Spleen (tissue), 7 donors: Measurements from ENCODE around the gene LPP.

Source experiments
- POLR2A ChIP-seq, 3 donors: fragments of 450-650 bp; IDR thresholded peaks; one replicate each; pipeline ENCODE4 v1.5.1; 2017; ENCODE audit warnings: antibody characterized with exemption in 3 of 3, mild to moderate bottlenecking in 1 of 3
- POLR2AphosphoS5 ChIP-seq, 3 donors: sonication (generic); formaldehyde crosslinking; IDR thresholded peaks; one replicate each; pipeline ENCODE4 v1.5.1; 2017; ENCODE audit warnings: antibody characterized with exemption in 3 of 3
- TF ChIP-seq, protein P1 (sequence below), 11 experiments: fragments of 200-600 bp in 7 of 11; fragments of 450-650 bp in 4 of 11; sonication (generic) in 4 of 11; IDR thresholded peaks in 8 of 11; conservative IDR thresholded peaks in 3 of 11; 1 replicate in 7 of 11; 2 replicates in 4 of 11; pipeline versions ENCODE4 v1.4.0 to v1.8.0; 2016 to 2021; ENCODE audit warnings: antibody characterized with exemption in 11 of 11, inconsistent platforms in 4 of 11, mild to moderate bottlenecking in 1 of 11
- donor health status: DM: no; HTN: no; CAD: no; lungs with moderate emphysema.
- donor health status: DM: no; HTN: no; CAD: no.
- donor health status: DM: no; HTN: no; CAD: no.

DNA sequence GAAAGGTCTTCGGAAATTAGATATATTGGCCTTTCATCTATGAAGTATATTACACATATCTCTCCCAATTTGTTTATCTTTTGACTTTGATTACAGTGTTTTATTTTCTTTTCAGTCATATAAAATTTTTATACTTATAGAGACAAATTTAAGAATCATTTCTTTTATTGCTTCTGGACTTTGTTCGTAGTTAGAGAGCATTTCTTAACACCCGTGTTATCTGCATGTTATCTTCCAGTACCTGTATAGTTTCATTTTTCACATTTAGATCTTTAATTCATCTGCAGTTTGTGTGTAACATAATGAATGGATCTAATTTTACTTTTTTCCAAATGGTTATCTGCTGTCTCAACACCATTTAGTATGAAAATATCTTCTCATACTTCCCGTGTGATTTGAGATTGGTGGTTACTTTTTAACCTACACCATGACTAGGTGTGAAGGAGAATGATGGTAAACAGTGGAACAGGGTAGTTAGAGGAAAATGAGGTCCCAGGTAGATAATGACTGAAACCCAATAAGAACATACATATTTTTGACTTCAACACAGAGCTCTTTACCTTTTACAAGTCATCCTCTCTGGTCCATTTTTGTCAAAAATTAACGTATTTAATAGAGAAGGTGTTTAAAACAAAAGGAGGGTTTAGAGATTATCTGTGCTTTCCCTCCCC, 99.3 kb downstream of the LPP start:
- TF ChIP-seq, protein P1, sequence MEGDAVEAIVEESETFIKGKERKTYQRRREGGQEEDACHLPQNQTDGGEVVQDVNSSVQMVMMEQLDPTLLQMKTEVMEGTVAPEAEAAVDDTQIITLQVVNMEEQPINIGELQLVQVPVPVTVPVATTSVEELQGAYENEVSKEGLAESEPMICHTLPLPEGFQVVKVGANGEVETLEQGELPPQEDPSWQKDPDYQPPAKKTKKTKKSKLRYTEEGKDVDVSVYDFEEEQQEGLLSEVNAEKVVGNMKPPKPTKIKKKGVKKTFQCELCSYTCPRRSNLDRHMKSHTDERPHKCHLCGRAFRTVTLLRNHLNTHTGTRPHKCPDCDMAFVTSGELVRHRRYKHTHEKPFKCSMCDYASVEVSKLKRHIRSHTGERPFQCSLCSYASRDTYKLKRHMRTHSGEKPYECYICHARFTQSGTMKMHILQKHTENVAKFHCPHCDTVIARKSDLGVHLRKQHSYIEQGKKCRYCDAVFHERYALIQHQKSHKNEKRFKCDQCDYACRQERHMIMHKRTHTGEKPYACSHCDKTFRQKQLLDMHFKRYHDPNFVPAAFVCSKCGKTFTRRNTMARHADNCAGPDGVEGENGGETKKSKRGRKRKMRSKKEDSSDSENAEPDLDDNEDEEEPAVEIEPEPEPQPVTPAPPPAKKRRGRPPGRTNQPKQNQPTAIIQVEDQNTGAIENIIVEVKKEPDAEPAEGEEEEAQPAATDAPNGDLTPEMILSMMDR (IDR thresholded peaks at IDR 0.05 in 8 of 11, conservative IDR thresholded peaks at IDR 0.05 in 3 of 11): no peak
- TF ChIP-seq POLR2A (IDR thresholded peaks at IDR 0.05) (no peak), POLR2AphosphoS5 (IDR thresholded peaks at IDR 0.05) (no peak)
